Upper lobe of left lung (tissue), 4 donors: ENCODE data around the gene PNLDC1.

Experiments used
- CTCF ChIP-seq, 6 experiments: fragments of 450-650 bp in 4 of 6; fragments of 200-600 bp in 2 of 6; sonication (generic) in 2 of 6; IDR thresholded peaks; one replicate each; pipeline ENCODE4 v1.5.1; 2016 to 2019; ENCODE audit warnings: antibody characterized with exemption in 6 of 6
- EP300 ChIP-seq, 4 donors: sonication (generic); formaldehyde crosslinking; IDR thresholded peaks; one replicate each; pipeline ENCODE4 v1.5.1; 2017; ENCODE audit warnings: antibody characterized with exemption in 4 of 4, control low read depth in 2 of 4
- POLR2A ChIP-seq, 4 donors: fragments of 450-650 bp; IDR thresholded peaks; one replicate each; pipeline ENCODE4 v1.5.1; 2016 to 2017; ENCODE audit warnings: antibody characterized with exemption in 4 of 4, mild to moderate bottlenecking in 2 of 4
- POLR2AphosphoS5 ChIP-seq, 2 donors: sonication (generic); formaldehyde crosslinking; IDR thresholded peaks; one replicate each; pipeline ENCODE4 v1.5.1; 2017; ENCODE audit warnings: antibody characterized with exemption in 2 of 2

GRCh38 chr6:159826968-159827647 lies 27.0 kb downstream of the PNLDC1 start:
- TF ChIP-seq POLR2A (IDR thresholded peaks at IDR 0.05) (no peak), CTCF (IDR thresholded peaks at IDR 0.05) (no peak), POLR2AphosphoS5 (IDR thresholded peaks at IDR 0.05) (no peak), EP300 (IDR thresholded peaks at IDR 0.05) (no peak)
